Tibial nerve (tissue), 4 donors: ENCODE data around the gene TEKT5. TPM values are rescaled to one million over a fixed set of nuclear protein-coding genes. Genes with fewer than 3 reads are reported as not detected.

Source experiments
- DNase-seq, 2 donors: peaks; one replicate each; pipeline ENCODE4 v3.0.0-alpha.2; 2019; ENCODE audit warnings: low spot score in 2 of 2
- H3K27ac ChIP-seq, 4 donors: fragments of 200-600 bp; sonication (generic) in 3 of 4; one replicate each; pipeline ENCODE4 v1.5.1; 2017 to 2019; ENCODE audit warnings: mild to moderate bottlenecking in 1 of 4
- H3K27me3 ChIP-seq, 2 donors: fragments of 200-600 bp; sonication (generic) in 1 of 2; one replicate each; pipeline versions ENCODE4 v1.5.1 to v1.6.0; 2017 to 2019
- H3K36me3 ChIP-seq, 3 donors: fragments of 200-600 bp; sonication (generic); one replicate each; pipeline ENCODE4 v1.5.1; 2018 to 2019
- H3K4me1 ChIP-seq, 4 donors: fragments of 200-600 bp; sonication (generic) in 3 of 4; one replicate each; pipeline ENCODE4 v1.5.1; 2017 to 2019
- H3K4me3 ChIP-seq, 4 donors: fragments of 200-600 bp; sonication (generic) in 3 of 4; one replicate each; pipeline ENCODE4 v1.5.1; 2017 to 2019; ENCODE audit warnings: mild to moderate bottlenecking in 1 of 4, moderate library complexity in 1 of 4
- H3K9me3 ChIP-seq, 4 donors: fragments of 200-600 bp; sonication (generic) in 3 of 4; one replicate each; pipeline ENCODE4 v1.5.1; 2017 to 2019
- CTCF ChIP-seq, 5 experiments: fragments of 200-600 bp in 3 of 5; fragments of 450-650 bp in 2 of 5; sonication (generic) in 3 of 5; IDR thresholded peaks; one replicate each; pipeline ENCODE4 v1.5.1; 2016 to 2019; ENCODE audit warnings: antibody characterized with exemption in 5 of 5, mild to moderate bottlenecking in 3 of 5, moderate library complexity in 2 of 5
- EP300 ChIP-seq, 2 donors: sonication (generic); formaldehyde crosslinking; IDR thresholded peaks; one replicate each; pipeline ENCODE4 v1.6.1; 2017; ENCODE audit warnings: antibody characterized with exemption in 2 of 2, mild to moderate bottlenecking in 1 of 2
- POLR2A ChIP-seq, 2 donors: fragments of 450-650 bp; IDR thresholded peaks; one replicate each; pipeline ENCODE4 v1.6.1; 2017; ENCODE audit warnings: antibody characterized with exemption in 2 of 2, mild to moderate bottlenecking in 2 of 2, moderate library complexity in 2 of 2
- WGBS, 2 donors: methylation state at CpG; one replicate each; pipeline ENCODE4 v1.1.5; 2018; 5-methylcytosine and 5-hydroxymethylcytosine counted together
- total RNA-seq, 4 donors: library from RNA; depleted of rRNA; stranded (reverse); fragments of >200 nt; gene quantifications; one replicate each; pipeline ENCODE4 v1.1.0, GENCODE V29; 2016

Gene TEKT5
- total RNA-seq, 4 donors from 2014 or later, result not detected

GRCh38 chr16:10694306-10694705, 424 bp downstream of the TEKT5 start:
- no peak for DNase-seq
- Histone ChIP-seq H3K36me3 (no peaks in the 10 kb centered on the region), H3K27me3 (no peaks in the 10 kb centered on the region), H3K4me1 (no peaks in the 10 kb centered on the region), H3K4me3 (no peak overlapping the region), H3K27ac (no peak overlapping the region), H3K9me3 (no peaks in the 10 kb centered on the region)
- no peak for TF ChIP-seq CTCF (IDR thresholded peaks at IDR 0.05)
- TF ChIP-seq POLR2A (IDR thresholded peaks at IDR 0.05), result no peak
- no peak for TF ChIP-seq EP300 (IDR thresholded peaks at IDR 0.05)
- 93 to 98% methylated on average over 19 to 21 of the region's 21 CpGs for WGBS, 2 donors

- no peaks in the 10 kb centered on the region for H3K27me3 ChIP-seq
- WGBS, 2 donors, result 90 to 94% methylated on average over 8 of the region's 8 CpGs
- TF ChIP-seq CTCF (IDR thresholded peaks at IDR 0.05), result no peak
- TF ChIP-seq POLR2A (IDR thresholded peaks at IDR 0.05), result no peak
- no peak for TF ChIP-seq EP300 (IDR thresholded peaks at IDR 0.05)
- H3K9me3 ChIP-seq, result no peaks in the 10 kb centered on the region
- H3K4me3 ChIP-seq, result no peak overlapping the region
- no peaks in the 10 kb centered on the region for H3K4me1 ChIP-seq
- DNase-seq, result no peak
- H3K36me3 ChIP-seq, result no peaks in the 10 kb centered on the region
- no peak overlapping the region for H3K27ac ChIP-seq
Observed at GRCh38 chr16:10693889-10694288, 841 bp downstream of the TEKT5 start.

- TF ChIP-seq POLR2A (IDR thresholded peaks at IDR 0.05), result no peak
- no peak for TF ChIP-seq CTCF (IDR thresholded peaks at IDR 0.05)
- TF ChIP-seq EP300 (IDR thresholded peaks at IDR 0.05), result no peak
- Histone ChIP-seq H3K9me3 (no peaks in the 10 kb centered on the region), H3K4me1 (no peaks in the 10 kb centered on the region), H3K36me3 (no peaks in the 10 kb centered on the region), H3K27me3 (no peaks in the 10 kb centered on the region), H3K27ac (no peak overlapping the region), H3K4me3 (no peak overlapping the region)
- no peak for DNase-seq
- WGBS, 2 donors, result 72 to 82% methylated on average over 5 of the region's 5 CpGs
Observed at GRCh38 chr16:10692470-10692869, 2.3 kb downstream of the TEKT5 start.

GRCh38 chr16:10688726-10689125, 6.0 kb downstream of the TEKT5 start:
- 72 to 83% methylated on average over 4 to 5 of the region's 5 CpGs for WGBS, 2 donors
- Histone ChIP-seq H3K4me1 (no peaks in the 10 kb centered on the region), H3K27me3 (no peaks in the 10 kb centered on the region), H3K36me3 (no peaks in the 10 kb centered on the region), H3K9me3 (no peaks in the 10 kb centered on the region), H3K27ac (no peak overlapping the region), H3K4me3 (no peak overlapping the region)
- no peak for TF ChIP-seq EP300 (IDR thresholded peaks at IDR 0.05)
- no peak for TF ChIP-seq CTCF (IDR thresholded peaks at IDR 0.05)
- no peak for TF ChIP-seq POLR2A (IDR thresholded peaks at IDR 0.05)
- no peak for DNase-seq

GRCh38 chr16:10688291-10688690, 6.4 kb downstream of the TEKT5 start:
- H3K36me3 ChIP-seq, result no peaks in the 10 kb centered on the region
- no peak overlapping the region for H3K27ac ChIP-seq
- WGBS, 2 donors, result 76 to 79% methylated on average over 10 of the region's 10 CpGs
- no peak overlapping the region for H3K4me3 ChIP-seq
- H3K4me1 ChIP-seq, result no peaks in the 10 kb centered on the region
- no peaks in the 10 kb centered on the region for H3K27me3 ChIP-seq
- no peak for DNase-seq
- TF ChIP-seq POLR2A (IDR thresholded peaks at IDR 0.05) (no peak), CTCF (IDR thresholded peaks at IDR 0.05) (no peak), EP300 (IDR thresholded peaks at IDR 0.05) (no peak)
- no peaks in the 10 kb centered on the region for H3K9me3 ChIP-seq
